ENCODE measurements around the gene BCL6.

GRCh38 chr3:187782006-187782405 is 36.7 kb upstream of the BCL6 start:
- TF ChIP-seq, protein P1, sequence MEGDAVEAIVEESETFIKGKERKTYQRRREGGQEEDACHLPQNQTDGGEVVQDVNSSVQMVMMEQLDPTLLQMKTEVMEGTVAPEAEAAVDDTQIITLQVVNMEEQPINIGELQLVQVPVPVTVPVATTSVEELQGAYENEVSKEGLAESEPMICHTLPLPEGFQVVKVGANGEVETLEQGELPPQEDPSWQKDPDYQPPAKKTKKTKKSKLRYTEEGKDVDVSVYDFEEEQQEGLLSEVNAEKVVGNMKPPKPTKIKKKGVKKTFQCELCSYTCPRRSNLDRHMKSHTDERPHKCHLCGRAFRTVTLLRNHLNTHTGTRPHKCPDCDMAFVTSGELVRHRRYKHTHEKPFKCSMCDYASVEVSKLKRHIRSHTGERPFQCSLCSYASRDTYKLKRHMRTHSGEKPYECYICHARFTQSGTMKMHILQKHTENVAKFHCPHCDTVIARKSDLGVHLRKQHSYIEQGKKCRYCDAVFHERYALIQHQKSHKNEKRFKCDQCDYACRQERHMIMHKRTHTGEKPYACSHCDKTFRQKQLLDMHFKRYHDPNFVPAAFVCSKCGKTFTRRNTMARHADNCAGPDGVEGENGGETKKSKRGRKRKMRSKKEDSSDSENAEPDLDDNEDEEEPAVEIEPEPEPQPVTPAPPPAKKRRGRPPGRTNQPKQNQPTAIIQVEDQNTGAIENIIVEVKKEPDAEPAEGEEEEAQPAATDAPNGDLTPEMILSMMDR (conservative IDR thresholded peaks at IDR 0.05 in 1 of 2, IDR thresholded peaks at IDR 0.05 in 1 of 2; ENCODE audit: extremely low read depth in 1 of 2, insufficient read depth in 1 of 2, low read depth in 1 of 2, low read length in 2 of 2): no peak
- TF ChIP-seq EZH2 (IDR thresholded peaks at IDR 0.05; ENCODE audit: borderline replicate concordance, low read length): no peak
